GM12878 (cell line): ENCODE measurements around the gene SLC25A42. TPM values are rescaled to one million over a fixed set of nuclear protein-coding genes. Genes with fewer than 3 reads are reported as not detected.

Source experiments
- ATAC-seq: fragments of 200-7000 bp; cut with Tn5 transposase; 3 replicates; pipeline ENCODE4 v1.9.1; 2020; ENCODE audit warnings: mild to moderate bottlenecking, moderate library complexity
- BruUV-seq: library from RNA; stranded (reverse); fragments of 400-500 nt; replicated peaks from 2 replicates; lab custom pipeline; 2021; lab: Mats Ljungman, UMichigan
- CTCF ChIA-PET: fragments of 300-600 bp; sonication (Branson Sonifier 250); formaldehyde crosslinking; extraction: SDS; loops from one replicate; lab custom pipeline; 2021; ENCODE audit warnings: inconsistent platforms; lab: Yijun Ruan, JAX
- POLR2A ChIA-PET: fragments of 350-600 bp; formaldehyde crosslinking; extraction: SDS; loops from one replicate; lab custom pipeline; 2021; ENCODE audit warnings: inconsistent platforms; lab: Charles Lee
- RAD21 ChIA-PET: fragments of 300-600 bp; sonication (Branson Sonifier 250); formaldehyde crosslinking; loops from one replicate; lab custom pipeline; 2023; ENCODE audit warnings: antibody characterized with exemption; ENCODE audit not compliant: unreplicated experiment; lab: Charles Lee
- SMC1A ChIA-PET: fragments of 300-600 bp; sonication (Branson Sonifier 250); formaldehyde crosslinking; loops from one replicate; lab custom pipeline; 2023; ENCODE audit not compliant: unreplicated experiment, uncharacterized antibody; lab: Charles Lee
- DNase-seq: peaks from one replicate; pipeline ENCODE4 v3.0.0-alpha.2; 2011; ENCODE audit warnings: low read depth, low spot score
- FAIRE-seq: peaks from 3 replicates; lab custom pipeline; 2011; peaks lifted over from hg19 to GRCh38; lab: Jason Lieb, UNC
- H2AFZ ChIP-seq: 2 replicates; pipeline ENCODE4 v1.6.0; 2011; ENCODE audit warnings: low read depth, low read length, control low read depth; ENCODE audit not compliant: control insufficient read depth
- H3K27ac ChIP-seq: 2 replicates; pipeline ENCODE4 v1.5.1; 2011; ENCODE audit warnings: control low read depth; ENCODE audit not compliant: control insufficient read depth, insufficient read depth
- H3K27me3 ChIP-seq, 2 experiments: replicated peaks in 1 of 2; 2 replicates each; pipeline versions ENCODE4 v1.6.0 to v1.6.1; 2011; ENCODE audit warnings: low read length in 1 of 2; ENCODE audit not compliant: control insufficient read depth in 2 of 2, insufficient read depth in 2 of 2
- H3K36me3 ChIP-seq, 2 experiments: 2 replicates each; pipeline ENCODE4 v1.5.1; 2011; ENCODE audit warnings: low read length in 1 of 2; ENCODE audit not compliant: control insufficient read depth in 2 of 2, insufficient read depth in 2 of 2
- H3K4me1 ChIP-seq: 2 replicates; pipeline ENCODE4 v1.6.1; 2011; ENCODE audit warnings: mild to moderate bottlenecking, low read length, moderate library complexity, mixed read lengths; ENCODE audit not compliant: control insufficient read depth, insufficient read depth
- H3K4me2 ChIP-seq: 2 replicates; pipeline ENCODE4 v1.6.0; 2011; ENCODE audit warnings: control low read depth; ENCODE audit not compliant: control insufficient read depth, insufficient read depth
- H3K4me3 ChIP-seq: fragments of 200-600 bp; sonication (generic); 2 replicates; pipeline ENCODE4 v1.5.1; 2016
- H3K79me2 ChIP-seq: 2 replicates; pipeline ENCODE4 v1.6.0; 2011; ENCODE audit warnings: low read length; ENCODE audit not compliant: control insufficient read depth, insufficient read depth
- H3K9ac ChIP-seq: 2 replicates; pipeline ENCODE4 v1.8.0; 2011; ENCODE audit warnings: low read length, control low read depth, mixed read lengths; ENCODE audit not compliant: control insufficient read depth, insufficient read depth
- H3K9me3 ChIP-seq: replicated peaks from 3 replicates; pipeline ENCODE4 v1.5.1; 2011; ENCODE audit warnings: mild to moderate bottlenecking, low read length; ENCODE audit not compliant: control insufficient read depth, insufficient read depth
- H4K20me1 ChIP-seq: 2 replicates; pipeline ENCODE4 v1.6.0; 2011; ENCODE audit not compliant: control insufficient read depth, insufficient read depth
- CBX3 ChIP-seq: fragments of 200-600 bp; sonication (generic); IDR thresholded peaks from 2 replicates; pipeline ENCODE4 v1.6.1; 2016; ENCODE audit warnings: low read depth, borderline replicate concordance
- CREB1 ChIP-seq: IDR thresholded peaks from 2 replicates; pipeline ENCODE4 v1.6.1; 2012; ENCODE audit warnings: low read depth, mild to moderate bottlenecking, inconsistent platforms
- CREM ChIP-seq: IDR thresholded peaks from 2 replicates; pipeline ENCODE4 v1.6.1; 2014; ENCODE audit warnings: antibody characterized with exemption, low read depth
- EGR1 ChIP-seq, 2 experiments: IDR thresholded peaks; 1 replicate in 1 of 2; 2 replicates in 1 of 2; pipeline ENCODE4 v1.6.1; 2011 to 2012; ENCODE audit warnings: low read depth in 2 of 2, low read length in 2 of 2, borderline replicate concordance in 1 of 2, mild to moderate bottlenecking in 1 of 2, moderate library complexity in 1 of 2
- HDGF ChIP-seq: fragments of 450-650 bp; IDR thresholded peaks from 2 replicates; pipeline ENCODE4 v1.6.1; 2016; ENCODE audit warnings: antibody characterized with exemption
- IKZF1 ChIP-seq: fragments of 450-650 bp; conservative IDR thresholded peaks from 2 replicates; pipeline ENCODE4 v1.6.1; 2017; ENCODE audit warnings: antibody characterized with exemption, mild to moderate bottlenecking
- IKZF2 ChIP-seq, 2 experiments: fragments of 450-650 bp; IDR thresholded peaks; 2 replicates each; pipeline ENCODE4 v1.6.1; 2017; ENCODE audit warnings: mild to moderate bottlenecking in 2 of 2, moderate library complexity in 2 of 2
- MEF2A ChIP-seq: IDR thresholded peaks from 2 replicates; pipeline ENCODE4 v1.6.1; 2011; ENCODE audit warnings: low read depth, mild to moderate bottlenecking, low read length, moderate library complexity; ENCODE audit not compliant: insufficient read depth
- NR2F1 ChIP-seq: fragments of 450-650 bp; conservative IDR thresholded peaks from 2 replicates; pipeline ENCODE4 v1.6.1; 2017; ENCODE audit warnings: mild to moderate bottlenecking
- RUNX3 ChIP-seq: IDR thresholded peaks from 2 replicates; pipeline ENCODE4 v1.6.1; 2012; ENCODE audit warnings: low read length, inconsistent platforms
- SMAD5 ChIP-seq: IDR thresholded peaks from 2 replicates; pipeline ENCODE4 v1.6.1; 2016; ENCODE audit warnings: antibody characterized with exemption, low read depth
- SMARCA5 ChIP-seq: fragments of 450-650 bp; IDR thresholded peaks from 2 replicates; pipeline ENCODE4 v1.6.1; 2017; ENCODE audit warnings: mild to moderate bottlenecking
- SPI1 ChIP-seq: IDR thresholded peaks from 2 replicates; pipeline ENCODE4 v1.6.1; 2011; ENCODE audit warnings: low read depth, mild to moderate bottlenecking, low read length, moderate library complexity, borderline replicate concordance; ENCODE audit not compliant: insufficient read depth
- SREBF1 ChIP-seq: IDR thresholded peaks from 2 replicates; pipeline ENCODE4 v1.6.1; 2012; ENCODE audit warnings: mild to moderate bottlenecking, low read length
- SREBF2 ChIP-seq: IDR thresholded peaks from 2 replicates; pipeline ENCODE4 v1.6.1; 2012; ENCODE audit warnings: mild to moderate bottlenecking, low read length
- STAT1 ChIP-seq: fragments of 450-650 bp; conservative IDR thresholded peaks from 2 replicates; pipeline ENCODE4 v1.6.1; 2014; ENCODE audit warnings: antibody characterized with exemption, mild to moderate bottlenecking
- WGBS: methylation state at CpG from one replicate; pipeline ENCODE4 v1.1.6; 2016; ENCODE audit warnings: low lambda C conversion rate; ENCODE audit not compliant: insufficient replicate concordance, insufficient coverage; ENCODE audit errors: missing lambda C conversion rate; 5-methylcytosine and 5-hydroxymethylcytosine counted together
- in situ Hi-C: fragments of 300-500 bp; cut with MboI; formaldehyde crosslinking; loops from 9 replicates; pipeline ENCODE4 v1.14.3; 2018; ENCODE audit warnings: mixed read lengths
- intact Hi-C: fragments of 100-400 bp; cut with micrococcal nuclease; formaldehyde crosslinking; loops from one replicate; pipeline ENCODE4 v1.14.2; 2022; ENCODE audit not compliant: unreplicated experiment
- polyA plus RNA-seq, 11 experiments: library from polyadenylated mRNA; depleted of rRNA in 4 of 11; unstranded in 6 of 11; stranded (reverse) in 5 of 11; fragments of >200 nt; fragmentation: Nextera tagmentation in 4 of 11; fragmentation: Illumina TruSeq in 1 of 11; extraction: Ambion mirVana in 4 of 11; extraction: Trizol in 1 of 11; gene quantifications; 1 replicate in 1 of 11; 2 replicates in 10 of 11; pipeline versions ENCODE4 v1.2.1 to v1.2.3, GENCODE V29; 2011 to 2016; ENCODE audit warnings: inconsistent platforms in 2 of 11, missing spikeins in 2 of 11, low read depth in 1 of 11
- total RNA-seq, 4 experiments: library from RNA; depleted of rRNA in 3 of 4; stranded (reverse); fragments of >200 nt in 3 of 4; fragmentation: Illumina TruSeq in 1 of 4; extraction: Trizol in 1 of 4; gene quantifications; 2 replicates each; pipeline versions ENCODE4 v1.2.1 to v1.2.3, GENCODE V29; 2013 to 2021

Gene SLC25A42
- total and polyA plus RNA-seq, 10 of the 15 experiments (the other 5 are each of a cell fraction or from before 2014, with no cell fraction given), result 0.24 to 19.2 (median 9.6) TPM

DNA sequence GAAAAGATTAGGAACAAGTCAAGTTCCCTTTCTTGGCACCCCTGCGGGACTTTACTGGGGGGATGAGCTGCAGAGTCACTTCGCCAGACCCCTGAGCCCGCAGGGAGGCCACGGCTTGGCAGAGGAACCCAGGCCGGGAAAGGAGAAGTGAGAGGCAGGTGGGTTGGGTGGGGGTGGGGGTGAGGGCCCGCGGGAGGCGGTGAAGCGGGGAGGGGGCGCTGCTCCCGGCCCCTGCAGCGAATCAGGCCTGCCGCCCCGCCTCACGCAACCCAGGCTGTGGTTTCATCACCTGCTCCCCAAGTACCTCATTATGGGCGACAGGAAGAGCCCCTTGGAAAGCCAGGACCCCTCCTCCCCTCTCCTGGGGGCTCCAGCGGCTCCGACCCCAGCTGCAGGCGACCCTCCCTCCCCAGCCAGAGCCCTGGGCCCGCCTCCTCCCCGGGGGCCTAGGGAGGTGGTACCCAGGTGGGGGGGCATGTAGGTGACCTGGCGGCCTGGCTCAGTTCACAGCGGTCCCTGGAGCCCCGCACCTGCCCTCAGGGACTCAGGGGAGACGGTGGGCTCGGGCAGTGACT lies 96.8 kb downstream of the SLC25A42 start (continued):
- TF ChIP-seq SREBF2 (no peak), SMARCA5 (peak; percentile 59), SPI1 (peak; percentile 93), CREB1 (no peak), NR2F1 (peak; percentile 73), RUNX3 (peak; percentile 81), STAT1 (no peak), HDGF (peak; percentile 45; the same call in 1 of the 2 replicates), CREM (peak; percentile 35; the same call in 1 of the 2 replicates), CBX3 (no peak), SREBF1 (no peak), SMAD5 (no peak), MEF2A (0 out of 2 replicates have a peak, but pooled peaks have one; percentile 17)

DNA sequence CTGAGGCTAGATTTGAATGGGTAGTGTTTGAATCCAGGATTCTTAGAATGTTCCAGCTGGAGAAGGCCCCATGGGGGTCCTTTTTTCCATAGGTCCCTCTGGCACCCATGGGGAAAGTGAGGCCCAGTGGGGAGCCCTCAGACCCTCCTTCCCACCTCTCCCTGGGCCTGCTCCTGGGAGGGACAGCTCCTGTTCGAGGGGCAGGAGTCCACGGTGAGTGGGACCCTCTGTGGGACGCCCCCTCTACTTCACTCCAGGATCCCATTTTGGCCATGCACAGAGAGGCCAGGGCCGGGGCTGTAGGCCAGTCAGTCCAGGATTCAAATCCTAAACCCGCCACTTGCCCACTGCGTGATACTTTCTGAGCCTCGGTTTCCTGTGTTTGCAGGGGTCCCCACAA lies 98.7 kb downstream of the SLC25A42 start:
- no peak for DNase-seq
- Histone ChIP-seq H3K9ac (no peak overlapping the region), H4K20me1 (no peaks in the 10 kb centered on the region), H3K27me3 (no peaks in the 10 kb centered on the region), H3K36me3 (no peaks in the 10 kb centered on the region; a peak in 1 of 4 replicates), H3K4me2 (no peak overlapping the region), H2AFZ (no peak overlapping the region), H3K79me2 (peaks cover 3% of the 10 kb centered on the region), H3K9me3 (no peaks in the 10 kb centered on the region), H3K4me3 (no peak overlapping the region), H3K4me1 (peaks cover 40% of the 10 kb centered on the region), H3K27ac (no peak overlapping the region)
- ChIA-PET RAD21 (interaction anchor here (17.5 kb wide), 1 partner anchor 11 kb away, joined by 394 read pairs; the partner anchor contains the start of gene MEF2B), SMC1A (interaction anchor here (2.7 kb wide), 1 partner anchor 13 kb away, joined by 18 read pairs; no protein-coding TSS in a partner anchor), POLR2A (interaction anchor here (0.6 kb wide), 1 partner anchor 30 kb away, joined by 5 read pairs; no protein-coding TSS in a partner anchor), CTCF (interaction anchor here (0.8 to 11.3 kb wide), 3 partner anchors 10 to 15 kb away, joined by 3 to 135 read pairs (median 57); no protein-coding TSS in a partner anchor)
- FAIRE-seq, result no peak
- 74% methylated on average over 7 of the region's 7 CpGs for WGBS
- in situ Hi-C loops (no loop called here), intact Hi-C loops (no loop called here)
- TF ChIP-seq EGR1 (IDR thresholded peaks at IDR 0.05; ENCODE audit: borderline replicate concordance in 1 of 2, low read depth in 2 of 2, low read length in 2 of 2) (no peak), IKZF1 (peak; percentile 20; the same call in 1 of the 2 replicates), IKZF2 (IDR thresholded peaks at IDR 0.05) (0 out of 4 replicates have a peak, but pooled peaks of 1 of the 2 experiments have one; percentile 1)
- no peak for ATAC-seq
- no TSS peak for BruUV-seq

Other genes with a start within 250 kb of the SLC25A42 start
Only the 7 nearest of the 14 such genes appear.
- 0.05 and 0.85 TPM in 2 replicates for gene HOMER3, start 122.8 kb upstream of the SLC25A42 start, total RNA-seq (2014; rRNA removed)
- gene HOMER3, start 122.8 kb upstream of the SLC25A42 start, total RNA-seq (2014; rRNA removed; fragmentation: Illumina TruSeq; extraction: Trizol), result 0.18 TPM in 1 of 2 replicates, not detected in the other
- gene HOMER3, start 122.8 kb upstream of the SLC25A42 start, total RNA-seq (2021), result 0.19 and 0.64 TPM in 2 replicates
- 6.3 and 10.6 TPM in 2 replicates for gene HOMER3, start 122.8 kb upstream of the SLC25A42 start, polyA plus RNA-seq (2011; rRNA removed)
- 0.24 and 0.38 TPM in 2 replicates for gene HOMER3, start 122.8 kb upstream of the SLC25A42 start, polyA plus RNA-seq (2014; fragmentation: Illumina TruSeq; extraction: Trizol)
- not detected for gene HOMER3, start 122.8 kb upstream of the SLC25A42 start, polyA plus RNA-seq (2014; fragmentation: Nextera tagmentation; extraction: Ambion mirVana)
- 0.70 and 0.73 TPM in 2 replicates for gene HOMER3, start 122.8 kb upstream of the SLC25A42 start, polyA plus RNA-seq (2014; rRNA removed)
- gene HOMER3, start 122.8 kb upstream of the SLC25A42 start, polyA plus RNA-seq (2016; fragmentation: Nextera tagmentation; extraction: Ambion mirVana), result under 1 TPM; 0.35 to 0.36 TPM
- gene SUGP2, start 30.5 kb upstream of the SLC25A42 start, total RNA-seq (2014; rRNA removed), result 56.5 and 56.7 TPM in 2 replicates
- gene SUGP2, start 30.5 kb upstream of the SLC25A42 start, total RNA-seq (2014; rRNA removed; fragmentation: Illumina TruSeq; extraction: Trizol), result 55.3 and 56.4 TPM in 2 replicates
- 93.9 and 102 TPM in 2 replicates for gene SUGP2, start 30.5 kb upstream of the SLC25A42 start, total RNA-seq (2021)
- 113 and 120 TPM in 2 replicates for gene SUGP2, start 30.5 kb upstream of the SLC25A42 start, polyA plus RNA-seq (2011; rRNA removed)
- 79.0 and 82.1 TPM in 2 replicates for gene SUGP2, start 30.5 kb upstream of the SLC25A42 start, polyA plus RNA-seq (2014; fragmentation: Illumina TruSeq; extraction: Trizol)
- 10 to 100 TPM; 15.0 to 38.6 TPM for gene SUGP2, start 30.5 kb upstream of the SLC25A42 start, polyA plus RNA-seq (2014; fragmentation: Nextera tagmentation; extraction: Ambion mirVana)
- gene SUGP2, start 30.5 kb upstream of the SLC25A42 start, polyA plus RNA-seq (2014; rRNA removed), result 120 and 126 TPM in 2 replicates
- 10 to 100 TPM; 56.7 to 57.6 TPM for gene SUGP2, start 30.5 kb upstream of the SLC25A42 start, polyA plus RNA-seq (2016; fragmentation: Nextera tagmentation; extraction: Ambion mirVana)
- gene ARMC6, start 30.4 kb upstream of the SLC25A42 start, total RNA-seq (2014; rRNA removed), result 54.6 and 64.4 TPM in 2 replicates
- gene ARMC6, start 30.4 kb upstream of the SLC25A42 start, total RNA-seq (2014; rRNA removed; fragmentation: Illumina TruSeq; extraction: Trizol), result 22.8 and 27.1 TPM in 2 replicates
- gene ARMC6, start 30.4 kb upstream of the SLC25A42 start, total RNA-seq (2021), result 45.3 and 53.9 TPM in 2 replicates
- gene ARMC6, start 30.4 kb upstream of the SLC25A42 start, polyA plus RNA-seq (2011; rRNA removed), result 20.0 and 26.5 TPM in 2 replicates
- 15.8 and 32.4 TPM in 2 replicates for gene ARMC6, start 30.4 kb upstream of the SLC25A42 start, polyA plus RNA-seq (2014; fragmentation: Illumina TruSeq; extraction: Trizol)
- 1 to 10 TPM; 1.1 to 2.6 TPM for gene ARMC6, start 30.4 kb upstream of the SLC25A42 start, polyA plus RNA-seq (2014; fragmentation: Nextera tagmentation; extraction: Ambion mirVana)
- 50.8 and 53.5 TPM in 2 replicates for gene ARMC6, start 30.4 kb upstream of the SLC25A42 start, polyA plus RNA-seq (2014; rRNA removed)
- 10 to 100 TPM; 54.3 to 59.1 TPM for gene ARMC6, start 30.4 kb upstream of the SLC25A42 start, polyA plus RNA-seq (2016; fragmentation: Nextera tagmentation; extraction: Ambion mirVana)
- 27.6 and 32.1 TPM in 2 replicates for gene TMEM161A, start 74.5 kb downstream of the SLC25A42 start, total RNA-seq (2014; rRNA removed)
- gene TMEM161A, start 74.5 kb downstream of the SLC25A42 start, total RNA-seq (2014; rRNA removed; fragmentation: Illumina TruSeq; extraction: Trizol), result 8.4 and 9.1 TPM in 2 replicates
- gene TMEM161A, start 74.5 kb downstream of the SLC25A42 start, total RNA-seq (2021), result 27.7 and 28.3 TPM in 2 replicates
- 5.7 and 16.4 TPM in 2 replicates for gene TMEM161A, start 74.5 kb downstream of the SLC25A42 start, polyA plus RNA-seq (2011; rRNA removed)
- gene TMEM161A, start 74.5 kb downstream of the SLC25A42 start, polyA plus RNA-seq (2014; fragmentation: Illumina TruSeq; extraction: Trizol), result 0.79 and 7.3 TPM in 2 replicates
- gene TMEM161A, start 74.5 kb downstream of the SLC25A42 start, polyA plus RNA-seq (2014; fragmentation: Nextera tagmentation; extraction: Ambion mirVana), result 1 to 10 TPM; 1.1 to 2.0 TPM
- gene TMEM161A, start 74.5 kb downstream of the SLC25A42 start, polyA plus RNA-seq (2014; rRNA removed), result 37.1 and 43.9 TPM in 2 replicates
- 10 to 100 TPM; 21.6 to 24.6 TPM for gene TMEM161A, start 74.5 kb downstream of the SLC25A42 start, polyA plus RNA-seq (2016; fragmentation: Nextera tagmentation; extraction: Ambion mirVana)
- gene MEF2B, start 106.3 kb downstream of the SLC25A42 start, total RNA-seq (2014; rRNA removed), result 13.6 and 17.9 TPM in 2 replicates
- 6.4 and 7.6 TPM in 2 replicates for gene MEF2B, start 106.3 kb downstream of the SLC25A42 start, total RNA-seq (2014; rRNA removed; fragmentation: Illumina TruSeq; extraction: Trizol)
- gene MEF2B, start 106.3 kb downstream of the SLC25A42 start, total RNA-seq (2021), result 33.0 and 36.6 TPM in 2 replicates
- 0.69 and 1.8 TPM in 2 replicates for gene MEF2B, start 106.3 kb downstream of the SLC25A42 start, polyA plus RNA-seq (2011; rRNA removed)
- 4.2 and 10.0 TPM in 2 replicates for gene MEF2B, start 106.3 kb downstream of the SLC25A42 start, polyA plus RNA-seq (2014; fragmentation: Illumina TruSeq; extraction: Trizol)
- under 1 TPM; 0.09 to 0.21 TPM for gene MEF2B, start 106.3 kb downstream of the SLC25A42 start, polyA plus RNA-seq (2014; fragmentation: Nextera tagmentation; extraction: Ambion mirVana)
- gene MEF2B, start 106.3 kb downstream of the SLC25A42 start, polyA plus RNA-seq (2014; rRNA removed), result 22.7 and 33.8 TPM in 2 replicates
- gene MEF2B, start 106.3 kb downstream of the SLC25A42 start, polyA plus RNA-seq (2016; fragmentation: Nextera tagmentation; extraction: Ambion mirVana), result 10 to 100 TPM in 1 of 2 experiments, 1 to 10 TPM in 1; 7.8 to 11.3 TPM
- gene BORCS8, start 128.2 kb downstream of the SLC25A42 start, total RNA-seq (2014; rRNA removed), result 31.1 and 33.5 TPM in 2 replicates
- 14.9 TPM in 2 replicates for gene BORCS8, start 128.2 kb downstream of the SLC25A42 start, total RNA-seq (2014; rRNA removed; fragmentation: Illumina TruSeq; extraction: Trizol)
- 25.8 and 27.1 TPM in 2 replicates for gene BORCS8, start 128.2 kb downstream of the SLC25A42 start, total RNA-seq (2021)
- 5.3 and 13.7 TPM in 2 replicates for gene BORCS8, start 128.2 kb downstream of the SLC25A42 start, polyA plus RNA-seq (2011; rRNA removed)
- 8.6 and 19.6 TPM in 2 replicates for gene BORCS8, start 128.2 kb downstream of the SLC25A42 start, polyA plus RNA-seq (2014; fragmentation: Illumina TruSeq; extraction: Trizol)
- 1 to 10 TPM; 3.7 to 6.0 TPM for gene BORCS8, start 128.2 kb downstream of the SLC25A42 start, polyA plus RNA-seq (2014; fragmentation: Nextera tagmentation; extraction: Ambion mirVana)
- 30.8 and 31.5 TPM in 2 replicates for gene BORCS8, start 128.2 kb downstream of the SLC25A42 start, polyA plus RNA-seq (2014; rRNA removed)
- 10 to 100 TPM; 39.0 to 40.3 TPM for gene BORCS8, start 128.2 kb downstream of the SLC25A42 start, polyA plus RNA-seq (2016; fragmentation: Nextera tagmentation; extraction: Ambion mirVana)
- 98.3 and 125 TPM in 2 replicates for gene RFXANK, start 128.3 kb downstream of the SLC25A42 start, total RNA-seq (2014; rRNA removed)
- 81.0 and 88.1 TPM in 2 replicates for gene RFXANK, start 128.3 kb downstream of the SLC25A42 start, total RNA-seq (2014; rRNA removed; fragmentation: Illumina TruSeq; extraction: Trizol)
- gene RFXANK, start 128.3 kb downstream of the SLC25A42 start, total RNA-seq (2021), result 113 and 118 TPM in 2 replicates
- 35.0 and 73.8 TPM in 2 replicates for gene RFXANK, start 128.3 kb downstream of the SLC25A42 start, polyA plus RNA-seq (2011; rRNA removed)
- 40.2 and 89.4 TPM in 2 replicates for gene RFXANK, start 128.3 kb downstream of the SLC25A42 start, polyA plus RNA-seq (2014; fragmentation: Illumina TruSeq; extraction: Trizol)
- gene RFXANK, start 128.3 kb downstream of the SLC25A42 start, polyA plus RNA-seq (2014; fragmentation: Nextera tagmentation; extraction: Ambion mirVana), result 10 to 100 TPM; 70.8 TPM
- 102 and 126 TPM in 2 replicates for gene RFXANK, start 128.3 kb downstream of the SLC25A42 start, polyA plus RNA-seq (2014; rRNA removed)
- gene RFXANK, start 128.3 kb downstream of the SLC25A42 start, polyA plus RNA-seq (2016; fragmentation: Nextera tagmentation; extraction: Ambion mirVana), result 100 to 1,000 TPM; 108 to 119 TPM